ENCODE results near the gene MGAT3. TPM values are rescaled to one million over a fixed set of nuclear protein-coding genes. Genes with fewer than 3 reads are reported as not detected.

The MGAT3 gene
- total and polyA plus RNA-seq, 2 of the 8 experiments (the other 6 are each of a cell fraction or from before 2014, with no cell fraction given): 4.3 to 9.2 TPM

GRCh38 chr22:39480557-39480956 is 23.7 kb downstream of the MGAT3 start (continued):
- TF ChIP-seq CHD7 (IDR thresholded peaks at IDR 0.05; ENCODE audit: insufficient replicate concordance, low read length) (no peak), YY1 (IDR thresholded peaks at IDR 0.05; ENCODE audit: low read depth, low read length) (no peak), SP4 (IDR thresholded peaks at IDR 0.05; ENCODE audit: low read length) (no peak), USF2 (IDR thresholded peaks at IDR 0.05; ENCODE audit: low read length) (no peak), SIN3A (conservative IDR thresholded peaks at IDR 0.05 in 1 of 2, IDR thresholded peaks at IDR 0.05 in 1 of 2; ENCODE audit: low read depth in 1 of 2, low read length in 2 of 2) (no peak), RAD21 (IDR thresholded peaks at IDR 0.05 in 1 of 2, conservative IDR thresholded peaks at IDR 0.05 in 1 of 2; ENCODE audit: low read depth in 2 of 2, low read length in 2 of 2) (no peak), CTCF (IDR thresholded peaks at IDR 0.05; ENCODE audit: control extremely low read depth in 1 of 3, insufficient read depth in 1 of 3, low read depth in 1 of 3, low read length in 3 of 3) (no peak)

Measured in H1 (cell line).